Suppressor macrophage treated with lipopolysaccharide for 1 hour (primary cell): Measurements from ENCODE around the gene SEC23IP.
"Not testable (repeated sequence)": the region's sequence is repeated elsewhere in the genome, so short reads cannot be mapped to it uniquely, and the experiment has no call there.

Experiments
- DNase-seq, 3 donors: peaks; one replicate each; pipeline ENCODE4 v3.0.0-alpha.2; 2020 to 2022

Gene SEC23IP

DNA sequence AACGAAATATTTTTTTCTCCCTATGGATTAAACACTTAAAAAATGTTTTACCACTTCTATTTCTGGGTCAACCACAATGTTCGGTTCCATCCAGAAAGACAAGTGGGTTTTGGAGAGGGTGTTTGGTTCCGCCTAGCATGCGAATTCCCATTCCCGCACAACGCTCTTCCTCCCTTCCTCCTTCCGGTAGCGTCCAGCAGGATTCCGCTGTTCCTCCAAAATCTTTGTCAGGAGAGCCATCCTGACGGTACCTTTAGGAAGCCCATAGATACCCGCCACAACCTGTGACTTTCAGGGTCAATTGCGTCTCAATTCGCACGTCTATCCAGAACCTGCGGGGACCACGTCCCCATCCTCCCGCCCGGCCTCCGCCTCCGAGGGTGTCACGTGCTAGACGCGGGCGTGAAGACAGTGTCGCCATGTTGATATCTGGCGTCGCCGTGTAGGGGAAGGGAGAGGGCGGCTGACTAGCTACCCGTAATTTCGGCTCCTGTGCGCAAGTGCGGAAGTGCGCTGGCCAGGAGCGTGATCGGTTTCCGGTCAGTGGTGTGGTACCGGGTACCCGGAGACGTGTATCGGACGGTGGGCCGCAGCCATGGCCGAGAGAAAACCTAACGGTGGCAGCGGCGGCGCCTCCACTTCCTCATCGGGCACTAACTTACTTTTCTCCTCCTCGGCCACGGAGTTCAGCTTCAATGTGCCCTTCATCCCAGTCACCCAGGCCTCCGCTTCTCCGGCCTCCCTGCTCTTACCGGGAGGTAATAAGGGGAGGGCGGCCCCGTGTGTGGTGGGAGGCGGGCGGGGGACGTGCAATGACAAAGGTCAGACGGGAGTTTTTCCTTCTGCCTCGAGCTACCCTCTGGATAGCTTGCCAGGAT, at the start of gene SEC23IP:
SEC23IP (plus strand) TSS at position 543 of the 878 bp plus-strand sequence; CDS start at position 596, 53 bp downstream.
- DNase-seq = peak; percentile 97

DNA sequence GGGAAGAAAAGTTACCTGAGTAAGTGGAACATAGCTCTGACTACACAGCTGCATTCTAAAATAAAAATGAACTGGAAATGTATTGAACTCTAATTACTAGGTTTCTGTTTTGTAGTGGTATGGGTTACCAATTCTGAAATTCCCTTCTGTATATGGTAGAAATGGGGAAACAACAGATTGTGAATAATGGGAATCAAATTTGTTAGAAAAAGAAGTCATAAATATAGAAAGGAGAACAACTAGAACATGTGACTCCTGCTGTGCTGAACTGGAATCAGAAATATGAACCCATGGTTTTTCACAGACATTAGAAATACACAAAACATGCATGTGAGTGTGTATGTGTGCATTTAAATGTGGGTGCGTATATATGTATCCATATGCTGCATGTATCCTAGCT, 46.9 kb upstream of the SEC23IP start:
- DNase-seq = peak; percentile 31 to 87 (median 82)

DNA sequence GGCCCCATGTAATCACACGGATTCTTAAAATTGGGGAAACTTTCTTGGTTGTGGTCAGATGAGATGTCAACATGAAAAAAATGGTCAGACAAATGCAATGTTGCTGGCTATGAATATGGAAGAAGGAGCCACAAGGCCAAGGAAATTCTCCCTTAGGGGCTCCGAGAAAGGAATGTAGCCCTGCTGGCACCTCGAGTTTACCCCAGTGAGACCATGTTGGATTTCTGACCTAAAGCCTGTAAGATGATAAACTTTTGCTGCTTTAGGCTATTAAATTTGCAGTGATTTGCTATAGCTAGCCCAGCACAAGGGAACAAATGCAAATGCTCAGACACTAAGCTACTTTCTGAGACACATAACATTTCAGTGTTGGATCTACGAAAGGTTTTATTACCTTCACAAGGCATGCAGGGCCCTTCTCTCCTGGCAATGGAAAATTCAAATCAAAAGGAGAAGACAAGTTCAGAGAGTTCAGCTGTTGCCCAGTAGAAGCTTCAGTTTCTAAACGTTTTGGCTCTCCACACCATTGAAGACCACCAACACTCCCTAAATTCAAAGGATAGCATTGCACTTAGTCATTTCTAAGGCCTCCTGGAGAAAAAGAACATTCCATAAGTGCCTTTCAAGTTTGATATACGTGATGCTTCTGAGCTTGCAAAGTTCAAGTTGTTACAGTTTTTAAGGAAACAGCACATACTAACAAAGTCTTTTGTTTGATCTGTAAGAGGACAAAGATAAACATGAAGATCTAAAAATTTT, 43.3 kb upstream of the SEC23IP start:
- DNase-seq = no peak

DNA sequence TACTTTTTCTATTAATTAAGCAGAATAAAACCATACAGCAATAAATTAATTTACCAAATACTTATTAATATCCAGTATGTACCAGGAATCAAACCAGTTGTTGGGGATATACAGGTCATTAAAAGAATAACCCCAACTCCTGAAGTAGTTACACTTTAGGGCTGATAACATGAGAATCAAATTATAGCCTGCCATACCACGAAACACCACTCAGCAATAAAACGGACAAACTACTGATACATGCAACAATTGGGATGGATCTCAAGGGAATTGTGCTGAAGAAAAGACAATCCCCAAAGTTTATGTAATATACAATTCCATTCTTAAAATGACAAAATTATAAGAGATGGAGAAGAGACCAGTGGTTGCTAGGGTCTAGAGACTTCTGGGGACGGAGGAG, 42.6 kb upstream of the SEC23IP start:
- DNase-seq = no peak

DNA sequence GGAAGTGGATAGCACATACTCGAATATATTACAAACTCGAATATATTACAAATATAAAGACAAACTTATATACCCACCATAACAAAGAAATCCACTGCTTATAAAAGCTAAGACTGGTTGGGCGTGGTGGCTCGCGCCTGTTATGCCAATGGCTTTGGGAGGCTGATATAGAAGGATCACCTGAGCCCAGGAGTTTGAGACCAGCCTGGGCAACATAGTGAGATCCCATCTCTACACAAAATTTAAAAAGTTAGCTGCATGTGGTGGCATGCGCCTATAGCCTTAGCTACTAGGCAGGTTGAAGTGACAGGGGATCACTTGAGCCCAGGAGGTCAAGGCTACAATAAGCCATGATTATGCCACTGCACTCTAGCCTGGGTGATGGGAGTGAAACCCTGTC, 40.3 kb upstream of the SEC23IP start:
- DNase-seq = no peak

DNA sequence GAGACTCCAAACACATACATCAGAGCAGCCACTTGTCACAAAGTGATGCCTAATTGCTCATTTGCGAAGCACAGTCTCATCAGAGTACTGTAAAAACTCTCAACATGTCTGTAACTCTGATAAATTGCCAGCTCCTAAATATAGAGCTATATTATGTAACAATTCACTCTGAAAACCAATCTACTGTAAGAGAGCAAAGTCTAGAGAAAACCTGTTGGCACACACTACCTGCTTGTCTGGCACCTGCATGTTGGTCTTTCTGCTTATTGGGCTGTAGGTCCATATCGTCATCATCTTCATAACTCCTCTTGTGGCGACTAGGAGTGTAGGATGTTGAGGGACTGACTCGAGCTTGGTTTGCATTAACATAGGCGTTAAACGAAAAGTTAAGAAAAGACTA, 39.7 kb upstream of the SEC23IP start:
- DNase-seq = no peak

DNA sequence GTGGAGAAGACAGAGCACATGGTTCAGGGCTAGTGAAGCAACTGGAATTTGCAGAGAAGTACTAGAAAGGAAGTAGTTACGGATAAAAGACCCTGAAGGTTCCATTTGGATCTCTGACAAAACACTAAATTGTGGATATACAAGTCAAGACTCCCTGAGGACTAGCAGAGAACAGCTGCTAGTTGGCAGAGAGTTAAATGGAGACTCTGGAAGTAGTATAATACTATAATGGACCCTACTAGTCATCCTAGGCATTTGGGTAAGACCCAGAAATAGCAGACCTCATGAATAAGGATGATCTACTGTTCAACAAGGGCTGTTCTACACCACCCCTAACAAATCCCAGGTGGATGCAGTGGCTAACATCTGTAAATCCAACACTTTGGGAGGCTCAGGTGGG, 39.0 kb upstream of the SEC23IP start:
- no peak for DNase-seq

DNA sequence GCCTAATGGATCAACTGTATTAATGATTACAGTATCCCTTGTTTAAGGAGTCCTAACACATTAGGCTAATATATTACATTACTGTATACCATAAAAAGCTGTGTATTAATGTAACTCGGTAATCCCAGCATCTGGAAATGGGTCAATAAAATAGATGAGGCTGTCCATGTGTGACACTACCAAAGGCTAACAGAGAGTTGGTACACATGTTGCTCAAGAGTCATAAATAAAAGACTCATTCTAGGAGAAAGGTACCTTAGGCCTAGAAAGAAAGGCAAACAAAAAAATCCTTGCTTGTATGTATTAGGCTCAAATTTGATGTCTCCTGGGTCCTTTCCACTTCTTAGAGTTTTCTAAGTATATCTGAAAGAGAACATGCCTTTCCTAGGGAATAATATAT, 34.5 kb upstream of the SEC23IP start:
- DNase-seq = no peak

DNA sequence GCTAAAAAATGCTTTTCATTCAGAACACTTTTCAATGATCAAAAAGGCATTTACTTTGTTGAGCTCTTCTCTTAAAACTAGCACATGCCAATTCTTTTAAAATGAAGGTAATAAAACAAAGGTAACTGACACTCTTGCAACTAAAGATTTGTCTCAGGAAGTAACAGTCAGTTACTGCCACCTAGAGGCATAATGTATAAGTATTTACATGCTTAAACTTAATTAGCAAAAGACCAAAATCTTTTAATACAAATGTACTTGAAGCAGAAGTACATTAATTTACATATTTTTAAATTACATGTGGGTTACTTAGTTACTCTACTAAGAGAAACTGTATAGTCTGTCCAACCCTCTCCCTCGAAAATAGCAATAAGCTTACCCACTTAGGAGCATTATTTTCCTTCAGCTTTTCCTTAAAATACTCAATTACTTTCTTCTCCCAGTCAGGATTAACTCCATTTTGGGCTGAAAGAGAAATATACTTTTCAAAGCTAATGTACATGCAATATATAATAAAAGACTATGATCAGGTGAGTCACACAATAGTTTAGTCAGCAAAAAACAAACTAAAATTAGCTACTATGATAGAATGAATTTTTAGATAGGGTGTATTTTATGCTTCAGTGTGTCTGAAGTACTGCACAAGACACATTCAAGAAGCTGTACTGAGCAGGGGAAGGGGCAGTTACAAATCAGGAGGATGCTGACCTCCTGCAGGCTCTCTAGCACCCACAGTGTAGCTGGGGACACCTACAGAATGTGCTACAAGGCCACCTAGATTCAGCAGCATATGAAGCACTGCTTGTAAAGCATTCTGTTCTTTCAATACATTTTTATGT, 32.9 kb upstream of the SEC23IP start:
- peak; percentile 56 to 80 (median 72) for DNase-seq

DNA sequence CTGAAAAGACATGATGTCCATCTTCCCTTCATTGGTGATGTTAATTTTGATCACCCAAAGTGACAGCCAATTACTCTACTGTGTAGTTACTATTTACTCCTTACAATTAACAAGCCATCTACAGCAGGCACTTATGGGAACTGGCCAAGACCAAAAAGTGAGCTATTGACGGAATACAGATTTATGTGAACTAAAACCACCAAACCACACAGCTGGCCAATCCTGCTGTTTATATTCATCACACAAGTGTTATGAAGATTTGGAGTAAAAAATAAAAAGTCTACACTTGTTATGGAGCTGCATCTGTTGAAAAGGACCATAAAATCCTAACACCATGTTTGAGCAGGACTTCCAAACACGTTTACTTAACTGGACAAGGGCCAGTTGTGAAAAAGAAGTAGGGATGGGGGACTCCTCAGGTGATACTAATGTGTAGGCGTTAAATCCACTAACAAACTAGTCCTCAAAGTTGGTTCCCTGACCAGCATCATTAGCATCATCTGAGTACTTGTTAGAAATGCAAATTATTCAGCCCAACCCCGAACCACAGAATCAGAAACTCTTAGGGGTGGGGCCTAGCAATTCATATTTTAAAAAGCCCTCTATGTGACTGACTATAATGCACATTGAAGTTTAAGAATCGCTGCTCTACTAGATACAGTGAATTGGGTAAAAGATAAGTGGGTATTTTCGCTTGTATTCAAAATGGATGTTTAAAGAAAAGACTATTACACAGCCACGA, 31.5 kb upstream of the SEC23IP start:
- no peak for DNase-seq

DNA sequence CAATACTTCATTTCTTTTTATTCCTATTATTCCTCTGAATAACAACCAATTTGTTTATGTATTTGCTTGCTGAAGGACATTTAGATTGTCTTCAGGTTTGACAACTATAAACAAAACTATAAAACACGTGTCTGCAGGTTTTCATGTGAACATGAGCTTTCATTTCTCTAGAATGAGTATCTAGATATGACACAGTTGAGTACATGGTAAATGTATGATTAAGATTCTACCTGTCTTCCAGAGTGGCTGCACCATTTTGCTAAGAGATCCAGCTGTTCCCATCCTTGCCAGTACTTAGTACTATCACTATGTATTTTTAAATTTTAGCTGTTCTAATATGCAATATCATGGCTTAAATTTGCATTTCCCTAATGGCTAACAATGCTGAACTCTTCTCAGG, 30.0 kb upstream of the SEC23IP start:
- no peak for DNase-seq

DNA sequence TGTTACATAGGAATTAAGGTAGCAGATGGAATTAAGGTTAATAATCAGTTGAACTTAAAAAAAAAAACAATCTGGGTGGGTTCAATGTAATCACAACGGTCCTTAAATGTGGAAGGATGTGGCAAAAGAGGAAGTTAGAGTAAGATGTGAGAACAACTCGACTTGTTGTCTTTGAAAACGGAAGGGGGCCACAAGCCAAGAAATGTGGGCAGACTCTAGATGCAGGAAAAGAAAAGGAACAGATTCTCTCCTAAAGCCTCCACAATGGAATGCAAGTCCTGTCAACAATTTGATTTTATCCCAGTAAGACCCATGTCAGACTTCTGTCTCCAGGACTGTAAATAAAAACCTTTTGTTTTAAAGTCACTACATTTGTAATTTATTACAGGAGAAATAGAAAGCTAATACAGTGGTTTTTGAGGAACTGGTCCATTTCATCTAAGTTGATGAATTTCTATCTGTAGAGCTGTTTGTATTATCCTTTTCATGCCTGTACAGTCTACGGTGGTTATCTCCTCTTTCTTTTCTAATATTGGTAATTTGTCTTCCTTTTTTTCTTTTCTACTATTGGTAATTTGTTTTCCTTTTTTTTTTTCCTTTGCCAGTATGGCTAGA, 28.5 kb upstream of the SEC23IP start:
- DNase-seq = no peak

DNA sequence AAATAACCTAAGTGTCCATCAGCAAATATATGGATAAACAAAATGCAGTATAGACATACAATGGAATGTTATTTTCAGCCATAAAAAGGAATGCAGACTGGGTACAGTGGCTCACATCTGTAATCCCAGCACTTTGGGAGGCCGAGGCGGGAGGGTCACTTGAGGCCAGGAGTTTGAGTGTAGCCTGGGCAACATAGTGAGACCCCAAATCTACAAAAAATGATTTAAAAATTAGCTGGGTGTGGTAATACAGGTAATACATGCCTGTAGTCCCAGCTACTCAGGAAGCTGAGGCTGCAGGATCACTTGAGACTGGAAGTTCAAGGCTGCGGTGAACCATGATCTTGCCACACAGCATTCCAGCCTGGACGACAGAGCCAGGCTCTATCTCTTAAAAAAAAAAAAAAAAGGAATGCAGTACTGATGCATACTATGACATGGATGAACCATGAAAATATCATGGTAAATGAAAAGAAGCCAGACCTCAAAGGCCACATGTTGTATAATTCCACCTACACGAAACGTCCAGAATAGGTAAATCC, 26.8 kb upstream of the SEC23IP start:
- no peak for DNase-seq

DNA sequence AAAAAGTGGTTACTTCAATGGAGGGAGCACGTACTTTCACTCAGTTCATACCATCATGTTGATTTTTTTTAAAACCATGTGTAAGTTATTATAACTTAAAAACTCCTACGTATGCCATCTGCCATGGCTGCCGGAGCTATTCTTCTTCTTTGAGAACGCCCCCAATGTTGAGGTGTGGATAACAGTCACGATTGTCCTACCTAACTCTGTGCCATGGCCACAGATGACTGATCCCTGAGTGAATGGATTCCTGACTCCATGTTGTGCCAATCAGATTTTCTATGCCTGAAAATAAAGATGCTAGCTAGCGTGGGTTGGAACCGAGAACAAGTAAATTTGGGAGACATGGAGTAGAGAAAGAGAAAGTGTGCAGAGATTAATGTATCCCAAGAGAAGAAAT, 25.2 kb upstream of the SEC23IP start:
- no peak for DNase-seq

DNA sequence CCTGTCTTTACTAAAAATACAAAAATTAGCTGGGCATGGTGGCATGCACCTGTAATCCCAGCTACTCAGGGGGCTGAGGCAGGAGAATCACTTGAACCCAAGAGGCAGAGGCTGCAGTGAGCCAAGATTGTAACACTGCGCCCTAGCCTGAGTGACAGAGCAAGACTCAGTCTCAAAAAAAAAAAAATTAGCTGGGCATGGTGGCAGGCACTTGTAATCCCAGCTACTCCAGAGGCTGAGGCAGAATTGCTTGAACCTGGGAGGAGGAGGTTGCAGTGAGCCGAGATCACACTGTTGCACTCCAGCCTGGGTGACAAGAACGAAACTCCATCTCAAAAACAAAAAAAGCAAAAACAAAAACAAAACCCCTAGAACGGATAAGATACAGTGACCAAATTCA, 23.1 kb upstream of the SEC23IP start:
- not testable (repeated sequence) for DNase-seq

DNA sequence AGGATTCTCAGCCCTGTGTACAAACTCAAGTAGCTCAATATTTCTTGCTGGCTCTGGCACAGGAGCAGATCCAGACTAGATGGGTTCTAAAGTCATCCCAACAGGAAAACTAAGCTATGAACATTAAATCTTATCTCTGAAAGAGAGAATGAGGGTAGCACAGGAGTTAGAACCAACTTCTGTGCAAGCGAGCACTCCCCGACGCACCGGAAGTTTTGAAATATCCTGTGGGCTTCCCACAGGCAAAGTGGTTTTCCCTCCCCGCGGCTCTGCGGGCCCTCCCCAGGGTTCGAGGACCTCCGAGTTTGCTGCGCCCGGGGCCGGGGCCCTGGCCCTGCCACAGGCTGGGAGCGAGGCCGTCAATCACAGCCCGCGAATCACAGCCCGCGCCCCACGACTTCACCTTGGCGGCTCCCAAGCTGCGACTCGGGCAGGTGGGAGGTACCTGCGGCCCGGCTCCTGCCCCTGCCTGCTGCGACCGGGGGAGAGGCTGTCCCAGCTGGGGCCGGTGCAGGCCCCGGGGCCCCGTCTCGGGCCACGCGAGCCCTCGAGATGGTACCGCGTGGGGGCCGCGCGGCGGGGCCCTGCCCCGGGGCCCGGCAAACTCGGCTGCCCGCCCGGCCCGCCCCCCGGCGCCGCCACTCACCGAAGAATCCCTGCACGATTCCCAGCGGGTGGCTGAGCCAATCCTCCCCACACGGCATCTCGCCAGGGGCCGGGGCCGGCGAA, 20.5 kb upstream of the SEC23IP start:
- DNase-seq = peak; percentile 73 to 78 (median 77)

DNA sequence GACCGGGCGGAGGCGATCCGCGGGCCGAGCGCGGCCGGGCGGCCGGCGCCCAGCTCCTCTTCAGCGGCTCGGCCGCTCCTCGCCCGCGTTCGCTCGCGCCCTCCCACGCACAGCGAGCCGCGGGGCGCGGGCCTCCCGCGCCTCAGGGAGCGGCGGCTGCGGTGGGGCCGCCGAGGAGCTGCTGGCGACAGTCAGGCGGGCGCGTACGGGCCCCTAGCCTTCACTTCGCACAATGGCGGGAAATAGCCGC, 20.0 kb upstream of the SEC23IP start, which contains the start of gene MCMBP:
MCMBP (minus strand) TSS at position 234 of the 250 bp plus-strand sequence. CDS start 259 bp downstream, outside the sequence.
- no peak for DNase-seq

DNA sequence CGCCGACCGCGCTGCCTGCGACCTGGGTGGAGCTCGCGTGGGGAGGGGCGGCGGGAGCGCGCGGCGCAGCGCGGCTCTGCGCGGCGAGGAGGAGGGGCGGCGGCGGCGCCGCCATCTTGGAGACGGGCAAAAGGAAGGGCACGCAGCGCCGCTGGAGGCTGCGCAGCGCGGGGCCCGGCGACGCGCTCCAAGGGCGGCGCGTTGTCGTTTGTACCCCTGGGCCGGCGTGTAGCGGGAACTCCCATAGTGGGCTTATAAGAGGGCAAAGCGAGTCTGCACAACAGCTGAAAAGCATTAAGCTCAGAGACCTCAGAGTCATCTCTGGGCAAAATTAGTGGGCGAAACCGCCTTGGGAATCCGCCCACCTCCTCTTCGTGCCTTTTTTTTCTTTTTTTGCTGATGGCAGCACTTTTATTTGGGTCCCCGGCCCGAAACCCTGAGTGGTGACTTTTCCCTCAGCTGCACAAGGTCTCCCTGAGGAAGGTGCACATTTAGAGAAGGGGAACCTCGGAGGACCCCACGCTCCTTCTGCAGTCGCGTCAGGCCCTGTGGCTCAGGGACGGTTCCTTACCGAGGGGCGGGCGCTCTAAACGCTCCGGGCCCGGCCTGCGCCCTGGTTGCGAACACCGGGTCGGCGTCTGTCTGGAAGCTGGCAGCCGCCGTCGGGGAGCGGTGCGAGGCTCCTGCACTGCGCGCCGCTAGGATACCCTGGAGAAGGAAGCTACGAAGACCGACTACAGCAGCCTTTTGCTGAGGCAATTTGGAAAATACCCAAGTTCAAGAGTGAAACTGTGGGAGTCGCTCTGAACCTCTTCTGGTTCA, 19.5 kb upstream of the SEC23IP start:
- DNase-seq = peak; percentile 94 to 96 (median 94)

DNA sequence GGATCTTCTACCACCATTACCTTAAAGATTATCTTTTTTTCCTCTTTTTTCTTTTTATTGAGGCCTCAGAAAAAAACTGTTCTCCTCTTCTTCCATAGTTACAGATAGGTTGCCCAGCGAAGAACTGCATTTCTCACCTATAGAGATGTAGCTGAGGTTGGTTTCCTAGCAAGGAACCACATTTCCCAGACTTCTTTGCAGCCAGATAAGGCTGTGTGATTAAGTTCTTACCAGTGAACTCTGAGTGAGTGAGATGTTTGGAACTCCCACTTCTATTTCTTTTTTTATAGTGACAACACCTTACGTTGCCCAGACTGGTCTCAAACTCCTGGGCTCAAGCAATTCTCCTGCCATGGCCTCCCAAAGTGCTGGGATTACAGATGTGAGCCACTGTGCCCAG, 14.0 kb upstream of the SEC23IP start:
- DNase-seq = no peak
